Smooth muscle cell (in vitro differentiated cells): Measurements from ENCODE around the gene SMKR1. TPM values are rescaled to one million over a fixed set of nuclear protein-coding genes. Genes with fewer than 3 reads are reported as not detected.

Experiments
- DNase-seq: peaks from one replicate; lab custom pipeline; 2025; ENCODE audit not compliant: unreplicated experiment; lab: John Stamatoyannopoulos, UW
- H2AFZ ChIP-seq: fragments of 200-600 bp; sonication (generic); 2 replicates; pipeline ENCODE4 v1.6.0; 2016; ENCODE audit warnings: antibody characterized with exemption, low read depth, mild to moderate bottlenecking
- H3F3A ChIP-seq: fragments of 200-600 bp; sonication (generic); 2 replicates; pipeline ENCODE4 v1.6.0; 2017; ENCODE audit warnings: antibody characterized with exemption, low read depth
- H3K27ac ChIP-seq: fragments of 200-600 bp; sonication (generic); 2 replicates; pipeline ENCODE4 v1.5.1; 2016; ENCODE audit warnings: low read depth, mild to moderate bottlenecking
- H3K27me3 ChIP-seq: fragments of 200-600 bp; sonication (generic); 2 replicates; pipeline ENCODE4 v1.6.1; 2016; ENCODE audit warnings: low read depth, mild to moderate bottlenecking
- H3K36me3 ChIP-seq: fragments of 200-600 bp; sonication (generic); 2 replicates; pipeline ENCODE4 v1.5.1; 2016; ENCODE audit warnings: low read depth
- H3K4me1 ChIP-seq: fragments of 200-600 bp; sonication (generic); 2 replicates; pipeline ENCODE4 v1.5.1; 2016; ENCODE audit warnings: low read depth
- H3K4me2 ChIP-seq: fragments of 200-600 bp; sonication (generic); 2 replicates; pipeline ENCODE4 v1.6.0; 2016; ENCODE audit warnings: mild to moderate bottlenecking
- H3K4me3 ChIP-seq: fragments of 200-600 bp; sonication (generic); 2 replicates; pipeline ENCODE4 v1.5.1; 2016; ENCODE audit warnings: mild to moderate bottlenecking
- H3K79me2 ChIP-seq: fragments of 200-600 bp; sonication (generic); 2 replicates; pipeline ENCODE4 v1.6.0; 2016; ENCODE audit warnings: low read depth, mild to moderate bottlenecking
- H3K9ac ChIP-seq: fragments of 200-600 bp; sonication (generic); 2 replicates; pipeline ENCODE4 v1.6.0; 2016; ENCODE audit warnings: low read depth
- H3K9me3 ChIP-seq: fragments of 200-600 bp; sonication (generic); replicated peaks from 2 replicates; pipeline ENCODE4 v1.5.1; 2016; ENCODE audit warnings: low read depth
- H4K20me1 ChIP-seq: fragments of 200-600 bp; sonication (generic); 2 replicates; pipeline ENCODE4 v1.6.0; 2016; ENCODE audit warnings: low read depth
- CTCF ChIP-seq: fragments of 200-600 bp; sonication (generic); IDR thresholded peaks from 2 replicates; pipeline ENCODE4 v1.5.1; 2017; ENCODE audit warnings: borderline replicate concordance, mild to moderate bottlenecking, antibody characterized with exemption; ENCODE audit not compliant: insufficient read depth, poor library complexity, severe bottlenecking
- WGBS: methylation state at CpG from one replicate; pipeline ENCODE4 v1.1.7; 2016; ENCODE audit warnings: low lambda C conversion rate; 5-methylcytosine and 5-hydroxymethylcytosine counted together
- polyA plus RNA-seq: library from polyadenylated mRNA; unstranded; fragments of >200 nt; fragmentation: Nextera tagmentation; extraction: Ambion mirVana; gene quantifications from 2 replicates; pipeline ENCODE4 v1.2.1, GENCODE V29; 2016
- total RNA-seq: library from RNA; depleted of rRNA; stranded (reverse); fragments of >200 nt; gene quantifications from 2 replicates; pipeline ENCODE4 v1.2.3, GENCODE V29; 2014

Gene SMKR1
- total and polyA plus RNA-seq, 2 experiments from 2014 or later: not detected

GRCh38 chr7:129454249-129454551 lies 48.1 kb upstream of the SMKR1 start:
- no peak for TF ChIP-seq CTCF

GRCh38 chr7:129456421-129456820 lies 45.9 kb upstream of the SMKR1 start:
- Histone ChIP-seq H3K27ac (no peak overlapping the region), H3F3A (no peaks in the 10 kb centered on the region), H3K4me2 (no peak overlapping the region), H3K4me1 (no peaks in the 10 kb centered on the region), H3K79me2 (no peaks in the 10 kb centered on the region), H3K9me3 (no peaks in the 10 kb centered on the region), H3K36me3 (no peaks in the 10 kb centered on the region), H3K4me3 (no peak overlapping the region), H3K27me3 (no peaks in the 10 kb centered on the region), H2AFZ (no peak overlapping the region), H3K9ac (no peak overlapping the region), H4K20me1 (no peaks in the 10 kb centered on the region)
- no peak for TF ChIP-seq CTCF
- 95% methylated on average over 10 of the region's 10 CpGs for WGBS
- DNase-seq: no peak

More at GRCh38 chr7:129454249-129454551, 48.1 kb upstream of the SMKR1 start:
- Histone ChIP-seq H3K36me3 (no peaks in the 10 kb centered on the region), H3K27ac (no peak overlapping the region), H3K27me3 (no peaks in the 10 kb centered on the region), H4K20me1 (no peaks in the 10 kb centered on the region), H3K9me3 (no peaks in the 10 kb centered on the region), H3K79me2 (no peaks in the 10 kb centered on the region), H3K4me2 (no peak overlapping the region), H3K4me3 (no peak overlapping the region), H3K4me1 (no peaks in the 10 kb centered on the region), H3K9ac (no peak overlapping the region), H2AFZ (no peak overlapping the region), H3F3A (no peaks in the 10 kb centered on the region)
- WGBS: 75% methylated on average over 4 of the region's 4 CpGs
- no peak for DNase-seq

- Histone ChIP-seq H4K20me1 (no peaks in the 10 kb centered on the region), H3K4me2 (no peak overlapping the region), H3K36me3 (no peaks in the 10 kb centered on the region), H3K79me2 (no peaks in the 10 kb centered on the region), H2AFZ (no peak overlapping the region), H3K4me1 (no peaks in the 10 kb centered on the region), H3K27ac (no peak overlapping the region), H3K4me3 (no peak overlapping the region), H3F3A (no peaks in the 10 kb centered on the region), H3K9me3 (no peaks in the 10 kb centered on the region), H3K9ac (no peak overlapping the region), H3K27me3 (no peaks in the 10 kb centered on the region)
- no peak for TF ChIP-seq CTCF
- DNase-seq: no peak
- 94% methylated on average over 3 of the region's 3 CpGs for WGBS
These were observed 45.2 kb upstream of the SMKR1 start for GRCh38 chr7:129457101-129457500.

- Histone ChIP-seq H4K20me1 (no peaks in the 10 kb centered on the region), H3K4me2 (no peak overlapping the region), H3K9ac (no peak overlapping the region), H3K27ac (no peak overlapping the region), H3K79me2 (no peaks in the 10 kb centered on the region), H2AFZ (no peak overlapping the region), H3K36me3 (no peaks in the 10 kb centered on the region), H3F3A (no peaks in the 10 kb centered on the region), H3K4me3 (no peak overlapping the region), H3K9me3 (no peaks in the 10 kb centered on the region), H3K4me1 (no peaks in the 10 kb centered on the region), H3K27me3 (no peaks in the 10 kb centered on the region)
- WGBS: 99% methylated on average over 5 of the region's 5 CpGs
- TF ChIP-seq CTCF: no peak
- DNase-seq: no peak
These were observed 44.2 kb upstream of the SMKR1 start for GRCh38 chr7:129458171-129458570.
